GM21360 (cell line): ENCODE data around the gene ARL5A.

Experiments
- ATAC-seq: cut with Tn5 transposase; IDR thresholded peaks from one replicate; pipeline ENCODE4 v1.9.1; 2021; ENCODE audit warnings: mild to moderate bottlenecking, moderate library complexity; ENCODE audit not compliant: unreplicated experiment

The ARL5A gene

GRCh38 chr2:151771599-151772358 is 56.4 kb downstream of the ARL5A start:
- ATAC-seq: peak; percentile 98

- ATAC-seq: peak; percentile 19
Measured at GRCh38 chr2:151770995-151771394, 57.2 kb downstream of the ARL5A start.

DNA sequence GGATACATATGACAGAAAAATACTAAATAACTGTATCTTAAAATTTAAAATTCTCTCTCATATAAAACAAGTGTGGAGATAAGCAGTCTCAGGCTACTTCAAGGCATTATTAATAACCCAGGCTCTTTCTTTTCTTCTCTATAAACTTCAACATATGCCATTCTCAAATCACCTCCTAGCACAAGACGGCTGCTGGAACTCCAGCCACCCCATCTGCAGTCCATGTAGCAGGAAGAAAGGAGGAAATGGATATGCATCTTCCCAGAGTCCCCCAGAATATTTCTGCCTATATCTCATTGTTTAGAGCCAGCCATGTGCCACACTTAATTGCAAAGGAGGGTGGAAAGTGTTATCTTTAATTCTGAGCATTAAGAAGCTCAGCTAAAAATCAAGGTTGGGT is 58.6 kb downstream of the ARL5A start:
- no peak for ATAC-seq

DNA sequence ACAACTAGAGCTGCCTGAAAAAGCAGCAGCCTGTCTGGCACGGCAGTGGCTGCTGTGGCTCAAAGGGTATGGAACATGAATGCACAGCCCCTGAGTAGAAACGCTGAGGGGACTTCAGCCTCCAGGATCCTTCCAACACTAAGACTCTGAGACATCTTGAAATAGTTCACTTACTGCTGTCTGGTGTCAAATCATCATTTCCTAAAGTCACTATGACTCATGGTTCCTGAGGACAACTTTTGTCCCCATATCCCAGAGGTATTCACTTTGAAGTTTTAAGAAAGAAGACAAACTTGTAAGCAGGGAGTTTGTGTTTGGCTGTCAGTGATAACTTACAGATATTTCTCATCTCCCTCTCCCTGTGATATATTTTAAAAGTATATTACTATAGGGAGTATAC is 60.7 kb downstream of the ARL5A start:
- no peak for ATAC-seq

DNA sequence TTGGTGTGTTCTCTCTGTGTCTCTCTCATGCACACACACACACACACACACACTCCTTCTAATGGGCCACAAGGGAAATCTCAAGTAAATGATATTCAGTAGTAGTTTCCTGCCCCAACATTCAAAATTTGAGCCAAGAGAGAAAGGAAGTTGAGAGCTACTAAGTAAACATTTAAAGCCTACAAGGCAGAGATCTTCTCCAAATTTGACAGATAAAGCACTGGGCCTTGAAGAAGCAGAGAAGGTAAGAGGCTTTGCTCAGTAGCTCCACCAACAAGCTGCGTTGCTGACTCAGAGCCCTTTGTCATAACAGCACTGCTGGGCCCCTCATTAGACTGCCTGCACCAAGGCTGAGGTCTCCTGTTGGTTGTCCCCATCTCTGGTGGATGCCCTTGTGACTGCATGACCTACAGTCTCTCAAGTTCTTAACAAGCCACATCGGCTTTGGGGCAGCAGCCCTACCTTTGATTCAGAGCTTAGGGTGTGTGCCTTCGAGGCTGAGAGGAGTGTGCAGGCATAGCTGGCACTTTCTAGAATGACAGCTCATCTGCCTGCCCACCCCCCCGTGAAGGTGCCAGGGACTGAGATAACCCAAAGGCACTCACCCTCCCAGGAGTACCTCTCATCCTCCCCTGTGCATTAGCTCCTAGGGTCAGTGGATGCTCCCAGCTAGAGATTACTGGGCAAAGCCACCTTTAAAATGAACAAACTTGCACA is 61.6 kb downstream of the ARL5A start:
- ATAC-seq: peak; percentile 42

DNA sequence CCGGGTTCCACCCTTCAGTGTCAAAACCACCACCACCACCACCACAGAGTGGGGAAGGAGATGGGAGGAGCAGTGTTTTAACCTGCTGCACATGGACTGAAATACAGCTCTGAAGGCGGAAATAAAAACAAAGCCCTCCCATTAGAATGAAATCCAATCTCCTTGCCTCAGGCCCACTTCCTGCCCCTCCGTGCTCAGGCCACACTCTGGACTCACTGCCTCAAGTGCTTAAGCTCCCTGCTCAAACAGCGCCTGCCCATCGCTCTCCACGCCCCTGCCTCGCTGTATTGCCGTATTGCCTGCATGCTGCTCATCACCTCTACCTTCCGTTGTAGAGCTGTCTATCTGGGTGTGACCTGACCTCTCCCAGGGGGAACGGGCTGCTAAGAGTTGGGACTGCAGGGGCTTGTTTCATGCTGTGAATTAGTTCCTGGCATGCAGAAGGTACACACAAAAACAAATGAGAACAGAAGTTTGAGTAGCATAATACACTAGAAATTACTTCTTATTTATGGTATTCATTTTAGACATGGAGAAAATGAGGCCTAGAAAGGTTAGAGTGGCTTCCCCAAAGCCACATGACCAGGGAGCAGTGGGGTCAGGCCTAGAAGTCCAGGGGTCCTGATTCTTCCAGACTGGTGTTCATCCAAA is 62.3 kb downstream of the ARL5A start:
- ATAC-seq: no peak

- ATAC-seq: no peak
Measured at GRCh38 chr2:151762694-151763093, 65.5 kb downstream of the ARL5A start.

- no peak for ATAC-seq
Measured at GRCh38 chr2:151761687-151762086, 66.5 kb downstream of the ARL5A start.

DNA sequence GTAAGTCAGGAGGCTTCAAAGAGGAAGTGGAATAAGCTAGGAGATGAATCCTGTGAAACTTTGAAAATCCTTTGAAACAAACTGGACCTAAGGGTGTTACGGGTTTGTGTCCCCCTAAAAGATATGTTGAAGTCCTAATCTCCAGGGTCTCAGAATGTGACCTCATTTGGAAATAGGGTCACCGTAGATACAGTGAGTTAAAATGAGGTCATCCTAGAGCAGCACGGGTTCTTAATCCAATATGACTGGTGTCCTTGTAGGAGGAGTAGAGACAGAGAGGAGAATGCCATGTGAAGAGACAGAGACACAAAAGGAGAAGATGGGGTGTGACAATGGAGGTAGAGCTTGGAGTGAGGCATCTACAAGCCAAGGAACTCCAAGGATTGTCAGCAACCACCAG is 67.0 kb downstream of the ARL5A start:
- no peak for ATAC-seq

GRCh38 chr2:151760139-151760650 is 68.0 kb downstream of the ARL5A start:
- ATAC-seq: no peak

DNA sequence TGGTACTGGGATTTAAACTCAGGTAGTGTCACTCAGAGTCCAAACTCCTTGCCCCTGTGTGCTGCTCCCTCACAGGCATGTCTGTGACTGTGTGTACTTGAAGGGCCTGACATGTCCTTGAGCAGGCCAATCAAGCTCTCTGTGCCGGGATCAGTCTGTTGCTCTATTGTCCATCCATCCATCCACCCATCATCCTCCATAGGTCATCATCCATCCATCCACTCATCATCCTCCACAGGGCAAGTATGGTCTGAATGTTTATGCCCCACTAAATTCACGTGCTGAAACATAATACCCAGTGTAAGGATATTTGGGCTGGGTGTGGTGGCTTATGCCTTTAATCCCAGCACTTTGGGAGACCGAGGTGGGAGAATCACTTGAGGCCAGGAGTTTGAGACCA is 69.5 kb downstream of the ARL5A start:
- ATAC-seq: no peak

DNA sequence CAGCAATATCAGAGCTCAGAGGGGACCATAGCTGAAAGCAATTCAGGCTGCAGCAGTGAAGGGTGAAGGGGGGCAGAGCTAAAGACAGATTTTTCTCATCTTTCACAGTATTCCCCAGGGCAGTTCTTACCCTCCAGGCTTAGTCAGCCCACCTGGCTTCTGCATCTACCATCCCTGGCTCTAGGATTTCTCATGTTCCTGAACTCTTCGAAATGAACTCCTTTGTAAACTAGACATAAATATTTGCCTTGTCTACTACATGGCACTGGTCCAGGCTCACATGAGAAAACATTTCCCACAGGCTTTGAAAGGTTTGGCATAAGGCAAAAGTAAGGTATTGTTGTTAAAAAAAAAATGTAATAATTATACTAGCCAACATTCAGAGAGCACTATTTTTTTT is 70.4 kb downstream of the ARL5A start:
- no peak for ATAC-seq

DNA sequence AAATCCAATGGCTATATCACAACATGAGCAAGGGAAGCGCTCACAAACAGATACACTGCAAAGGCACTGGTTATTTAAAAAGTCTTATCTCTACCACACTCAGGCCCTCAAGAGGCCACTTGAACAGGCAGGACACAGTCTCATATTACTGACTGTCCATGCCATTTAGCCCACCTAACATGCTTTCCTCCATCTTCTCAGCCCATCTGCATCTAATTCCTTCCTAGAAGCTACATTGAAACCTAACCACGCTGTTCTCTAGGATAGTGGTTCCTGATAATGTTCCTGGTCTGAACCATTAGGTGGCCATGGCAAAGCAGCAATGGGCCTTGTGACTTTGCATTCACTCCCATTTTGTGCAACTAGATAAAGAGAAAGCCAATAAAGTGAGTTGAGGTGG is 71.4 kb downstream of the ARL5A start:
- ATAC-seq: no peak

GRCh38 chr2:151754253-151754897 is 73.8 kb downstream of the ARL5A start:
- ATAC-seq: no peak

- ATAC-seq: no peak
Measured at GRCh38 chr2:151753540-151753939, 74.7 kb downstream of the ARL5A start.
